Esophagus muscularis mucosa (tissue), 3 donors: Measurements from ENCODE around the gene FAM13A.

Experiments used
- CTCF ChIP-seq, 3 experiments: fragments of 200-600 bp in 2 of 3; fragments of 450-650 bp in 1 of 3; sonication (generic) in 2 of 3; IDR thresholded peaks; one replicate each; pipeline ENCODE4 v1.5.1; 2017 to 2019; ENCODE audit warnings: antibody characterized with exemption in 3 of 3, mild to moderate bottlenecking in 2 of 3, moderate library complexity in 1 of 3
- EP300 ChIP-seq: sonication (generic); formaldehyde crosslinking; IDR thresholded peaks from one replicate; pipeline ENCODE4 v1.6.1; 2017; ENCODE audit warnings: antibody characterized with exemption

- TF ChIP-seq CTCF (IDR thresholded peaks at IDR 0.05) (no peak), EP300 (no peak)
Observed at GRCh38 chr4:88907478-88907877, 149.5 kb downstream of the FAM13A start.
